ENCODE results near the gene RPUSD2.

DNA sequence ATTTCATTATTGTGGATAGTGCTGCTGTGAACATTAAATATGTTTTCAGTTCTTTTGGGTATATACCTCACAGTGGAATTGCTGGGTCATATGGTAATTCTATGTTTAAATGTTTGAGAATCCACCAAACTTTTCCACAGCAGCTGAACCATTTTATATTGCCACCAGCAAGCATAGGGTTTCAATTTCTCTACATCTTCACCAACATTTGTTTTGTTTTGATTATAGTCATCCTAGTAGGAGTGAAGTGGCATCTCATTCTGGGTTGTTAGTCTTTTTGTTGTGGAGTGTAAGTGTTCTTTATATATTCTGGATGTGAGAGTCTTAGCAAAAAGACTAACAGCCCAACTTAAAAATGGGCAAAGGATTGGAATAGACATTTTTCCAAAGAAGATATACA, 6.0 kb downstream of the RPUSD2 start:
- no peak for TF ChIP-seq RFX5 (IDR thresholded peaks at IDR 0.05; ENCODE audit: low read length)
- TF ChIP-seq, protein P1, sequence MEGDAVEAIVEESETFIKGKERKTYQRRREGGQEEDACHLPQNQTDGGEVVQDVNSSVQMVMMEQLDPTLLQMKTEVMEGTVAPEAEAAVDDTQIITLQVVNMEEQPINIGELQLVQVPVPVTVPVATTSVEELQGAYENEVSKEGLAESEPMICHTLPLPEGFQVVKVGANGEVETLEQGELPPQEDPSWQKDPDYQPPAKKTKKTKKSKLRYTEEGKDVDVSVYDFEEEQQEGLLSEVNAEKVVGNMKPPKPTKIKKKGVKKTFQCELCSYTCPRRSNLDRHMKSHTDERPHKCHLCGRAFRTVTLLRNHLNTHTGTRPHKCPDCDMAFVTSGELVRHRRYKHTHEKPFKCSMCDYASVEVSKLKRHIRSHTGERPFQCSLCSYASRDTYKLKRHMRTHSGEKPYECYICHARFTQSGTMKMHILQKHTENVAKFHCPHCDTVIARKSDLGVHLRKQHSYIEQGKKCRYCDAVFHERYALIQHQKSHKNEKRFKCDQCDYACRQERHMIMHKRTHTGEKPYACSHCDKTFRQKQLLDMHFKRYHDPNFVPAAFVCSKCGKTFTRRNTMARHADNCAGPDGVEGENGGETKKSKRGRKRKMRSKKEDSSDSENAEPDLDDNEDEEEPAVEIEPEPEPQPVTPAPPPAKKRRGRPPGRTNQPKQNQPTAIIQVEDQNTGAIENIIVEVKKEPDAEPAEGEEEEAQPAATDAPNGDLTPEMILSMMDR (IDR thresholded peaks at IDR 0.05): no peak
- TF ChIP-seq SMC3 (IDR thresholded peaks at IDR 0.05; ENCODE audit: low read depth, low read length): no peak
- no peak for TF ChIP-seq MXI1 (IDR thresholded peaks at IDR 0.05; ENCODE audit: low read depth, low read length)
- no peak for TF ChIP-seq RCOR1 (IDR thresholded peaks at IDR 0.05; ENCODE audit: low read length)
- TF ChIP-seq, protein P2, sequence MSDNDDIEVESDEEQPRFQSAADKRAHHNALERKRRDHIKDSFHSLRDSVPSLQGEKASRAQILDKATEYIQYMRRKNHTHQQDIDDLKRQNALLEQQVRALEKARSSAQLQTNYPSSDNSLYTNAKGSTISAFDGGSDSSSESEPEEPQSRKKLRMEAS (IDR thresholded peaks at IDR 0.05; ENCODE audit: low read depth): no peak
- TF ChIP-seq POLR2AphosphoS5 (IDR thresholded peaks at IDR 0.05; ENCODE audit: low read depth, low read length): no peak
- TF ChIP-seq EZH2phosphoT487 (IDR thresholded peaks at IDR 0.05; ENCODE audit: borderline replicate concordance, low read depth): no peak
- no peak for TF ChIP-seq YY1 (IDR thresholded peaks at IDR 0.05; ENCODE audit: low read depth)
- no peak for TF ChIP-seq SIN3A (IDR thresholded peaks at IDR 0.05; ENCODE audit: borderline replicate concordance, low read depth, low read length)
- TF ChIP-seq CHD2 (IDR thresholded peaks at IDR 0.05; ENCODE audit: low read length, partially characterized antibody): no peak
- TF ChIP-seq MEF2A (IDR thresholded peaks at IDR 0.05; ENCODE audit: borderline replicate concordance, low read depth): no peak
- TF ChIP-seq EP300 (IDR thresholded peaks at IDR 0.05; ENCODE audit: borderline replicate concordance in 1 of 2, low read depth in 1 of 2, low read length in 1 of 2): no peak
- no peak for TF ChIP-seq NRF1 (IDR thresholded peaks at IDR 0.05; ENCODE audit: low read depth, low read length)

Data from SK-N-SH (cell line).